Measurements from ENCODE around the gene C2CD2L.

- TF ChIP-seq POLR2AphosphoS5 (IDR thresholded peaks at IDR 0.05; ENCODE audit: borderline replicate concordance, low read depth, low read length) = no peak
- TF ChIP-seq EZH2 (IDR thresholded peaks at IDR 0.05) = no peak
- no peak for TF ChIP-seq FOXP2 (optimal IDR thresholded peaks at IDR 0.05; ENCODE audit: control extremely low read depth, extremely low read length, insufficient read depth)
Measured at GRCh38 chr11:119145551-119145950, 38.4 kb downstream of the C2CD2L start.
